Activated CD4-positive, alpha-beta T cell treated with anti-CD3 and anti-CD28 coated beads, Interleukin-2, amount 10 ng/mL, durations not matched to agents 7 days and 5 days (primary cell): ENCODE results near the gene PDZD2. TPM values are rescaled to one million over a fixed set of nuclear protein-coding genes. Genes with fewer than 3 reads are reported as not detected.
A peak's percentile ranks its signal among the peaks of the same experiment; 100 is the strongest.
"Not testable (repeated sequence)": the region's sequence is repeated elsewhere in the genome, so short reads cannot be mapped to it uniquely, and the experiment has no call there.

Experiments used
- CTCF ChIA-PET: fragments of 350-600 bp; sonication (Branson Sonifier 250); formaldehyde crosslinking; loops from one replicate; lab custom pipeline; 2021; ENCODE audit warnings: antibody characterized with exemption; lab: Charles Lee
- POLR2A ChIA-PET: fragments of 350-600 bp; sonication (Branson Sonifier 250); formaldehyde crosslinking; loops from one replicate; lab custom pipeline; 2021; ENCODE audit warnings: antibody characterized with exemption; lab: Charles Lee
- DNase-seq: peaks from one replicate; pipeline ENCODE4 v3.0.0-alpha.2; 2020
- H3K27ac Mint-ChIP-seq: one replicate; pipeline ENCODE4 v1.8.0; 2021; ENCODE audit warnings: mild to moderate bottlenecking, moderate library complexity, mixed read lengths
- H3K27me3 Mint-ChIP-seq: one replicate; pipeline ENCODE4 v1.8.0; 2021; ENCODE audit warnings: mixed read lengths
- H3K36me3 Mint-ChIP-seq: one replicate; pipeline ENCODE4 v1.8.0; 2021; ENCODE audit warnings: low read depth, mixed read lengths
- H3K4me1 Mint-ChIP-seq: one replicate; pipeline ENCODE4 v1.8.0; 2021; ENCODE audit warnings: mixed read lengths
- H3K4me3 Mint-ChIP-seq: one replicate; pipeline ENCODE4 v1.8.0; 2021; ENCODE audit warnings: mild to moderate bottlenecking, moderate library complexity, mixed read lengths
- H3K9me3 Mint-ChIP-seq: one replicate; pipeline ENCODE4 v1.8.0; 2021; ENCODE audit warnings: mixed read lengths
- total RNA-seq, 2 experiments: library from RNA; stranded (reverse); gene quantifications; one replicate each; pipeline ENCODE4 v1.2.3, GENCODE V29; 2021

Gene PDZD2
- total RNA-seq, 2 experiments from 2014 or later, result not detected

DNA sequence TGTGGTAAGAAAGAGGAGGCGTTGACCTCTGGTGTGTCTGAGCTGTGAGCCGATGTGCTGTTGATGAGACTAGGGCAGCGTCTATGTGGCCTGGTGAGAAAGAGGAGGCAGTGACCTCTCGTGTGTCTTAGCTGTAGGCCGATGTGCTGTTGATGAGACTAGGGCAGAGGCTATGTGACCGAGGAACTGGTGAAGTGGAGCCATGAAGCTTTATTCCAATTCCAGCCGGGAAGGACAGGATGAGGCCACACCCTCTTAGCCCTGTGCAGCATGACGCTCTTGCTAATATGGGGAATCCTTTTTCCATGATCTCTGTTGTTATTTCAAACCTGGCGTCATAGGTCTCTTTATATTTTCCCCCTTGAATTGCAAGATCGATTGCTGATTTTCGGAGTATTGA, 362.8 kb downstream of the PDZD2 start:
- ChIA-PET CTCF (interaction anchor here (1.4 kb wide), 1 partner anchor 11 kb away, joined by 4 read pairs; no protein-coding TSS in a partner anchor), POLR2A (no interaction called here)
- Mint-ChIP-seq H3K9me3 (no peaks in the 10 kb centered on the region), H3K4me3 (no peak overlapping the region), H3K27me3 (no peaks in the 10 kb centered on the region), H3K36me3 (no peaks in the 10 kb centered on the region), H3K27ac (no peak overlapping the region), H3K4me1 (no peaks in the 10 kb centered on the region)
- no peak for DNase-seq

DNA sequence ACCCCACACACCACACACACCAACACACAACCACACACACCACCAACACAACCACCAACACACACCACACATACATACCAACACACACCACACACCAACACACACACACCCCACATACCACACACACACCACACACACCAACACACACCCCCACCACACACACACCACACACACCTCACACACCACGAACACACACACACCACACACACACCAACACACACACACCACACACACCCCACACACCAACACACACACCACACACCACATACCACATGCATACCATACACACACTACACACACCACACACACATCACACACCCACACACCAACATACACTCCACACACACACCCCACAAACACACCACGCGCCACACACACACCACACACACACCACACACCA, 363.8 kb downstream of the PDZD2 start:
- H3K4me1 Mint-ChIP-seq, result no peaks in the 10 kb centered on the region
- ChIA-PET POLR2A (no interaction called here), CTCF (no interaction called here)
- H3K9me3 Mint-ChIP-seq, result no peaks in the 10 kb centered on the region
- no peak overlapping the region for H3K27ac Mint-ChIP-seq
- H3K27me3 Mint-ChIP-seq, result no peaks in the 10 kb centered on the region
- DNase-seq, result no peak
- H3K4me3 Mint-ChIP-seq, result no peak overlapping the region
- H3K36me3 Mint-ChIP-seq, result no peaks in the 10 kb centered on the region

DNA sequence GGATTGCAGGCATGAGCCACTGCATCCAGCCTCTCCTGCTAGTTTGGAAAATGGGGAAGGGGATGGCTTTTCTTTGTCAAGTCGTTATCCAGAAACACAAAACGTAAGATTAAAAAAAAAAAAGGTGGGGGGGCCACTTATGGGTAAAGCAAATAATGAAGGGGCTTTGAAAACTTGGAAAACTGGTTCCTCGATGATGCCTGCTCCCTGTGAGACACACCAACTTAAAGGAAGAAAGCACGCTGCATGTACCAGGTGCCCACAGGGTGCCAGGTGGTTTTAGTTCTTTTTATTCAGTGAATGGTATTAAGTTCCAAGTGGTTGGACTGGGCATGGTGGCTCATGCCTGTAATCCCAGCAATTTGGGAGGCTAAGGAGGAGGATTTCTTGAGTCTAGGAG, 365.1 kb downstream of the PDZD2 start:
- POLR2A ChIA-PET, result no interaction called here
- no peaks in the 10 kb centered on the region for H3K36me3 Mint-ChIP-seq
- CTCF ChIA-PET, result no interaction called here

DNA sequence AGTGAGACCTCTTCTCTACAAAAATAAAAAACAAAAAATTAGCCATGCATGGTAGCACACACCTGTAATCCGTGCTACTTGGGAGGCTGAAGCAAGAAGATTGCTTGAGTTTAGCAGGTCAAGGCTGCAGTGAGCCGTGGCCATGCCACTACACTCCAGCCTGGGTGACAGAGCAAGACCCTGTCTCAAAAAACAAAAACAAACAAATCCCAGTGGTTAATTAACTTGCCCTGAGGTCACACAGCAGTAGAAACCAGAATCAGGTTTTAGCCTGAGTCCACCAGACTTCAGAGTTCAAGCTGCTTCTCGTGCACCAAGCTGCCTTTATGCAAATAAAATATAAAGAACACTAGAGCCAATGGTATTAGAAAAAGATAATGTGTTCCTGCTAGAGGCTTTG, 365.5 kb downstream of the PDZD2 start:
- H3K27me3 Mint-ChIP-seq, result no peaks in the 10 kb centered on the region
- ChIA-PET CTCF (no interaction called here), POLR2A (no interaction called here)
- H3K9me3 Mint-ChIP-seq, result no peaks in the 10 kb centered on the region
- H3K4me3 Mint-ChIP-seq, result no peak overlapping the region
- H3K27ac Mint-ChIP-seq, result no peak overlapping the region
- no peak for DNase-seq
- no peaks in the 10 kb centered on the region for H3K4me1 Mint-ChIP-seq
- H3K36me3 Mint-ChIP-seq, result no peaks in the 10 kb centered on the region

More for the DNA sequence above, 365.1 kb downstream of the PDZD2 start:
- Mint-ChIP-seq H3K4me3 (no peak overlapping the region), H3K9me3 (no peaks in the 10 kb centered on the region), H3K27me3 (no peaks in the 10 kb centered on the region), H3K27ac (no peak overlapping the region), H3K4me1 (no peaks in the 10 kb centered on the region)
- no peak for DNase-seq

DNA sequence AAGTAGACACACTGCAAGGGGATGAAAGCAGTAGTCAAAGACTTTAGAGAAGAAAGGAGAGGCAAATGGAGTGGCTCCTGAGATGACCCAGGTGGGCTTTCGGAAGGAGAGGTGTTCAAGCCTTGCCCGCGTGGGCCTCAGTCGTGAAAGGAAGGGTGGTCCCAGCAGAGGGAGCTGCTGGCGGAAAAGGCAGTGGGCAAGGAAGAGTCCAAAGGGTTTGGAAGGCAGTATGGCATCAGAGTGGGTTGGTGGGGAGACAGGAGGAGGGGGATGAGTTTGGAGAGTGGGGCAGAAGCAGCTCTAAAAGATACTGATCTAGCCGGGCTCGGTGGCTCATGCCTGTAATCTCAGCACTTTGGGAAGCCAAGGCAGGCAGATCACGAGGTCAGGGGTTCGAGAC, 369.8 kb downstream of the PDZD2 start:
- Mint-ChIP-seq H3K27ac (no peak overlapping the region), H3K4me3 (no peak overlapping the region), H3K9me3 (no peaks in the 10 kb centered on the region), H3K36me3 (no peaks in the 10 kb centered on the region), H3K4me1 (no peaks in the 10 kb centered on the region), H3K27me3 (no peaks in the 10 kb centered on the region)
- no peak for DNase-seq
- CTCF ChIA-PET, result no interaction called here
- POLR2A ChIA-PET, result interaction anchor here (0.6 kb wide), 1 partner anchor 17 kb away, joined by 3 read pairs; no protein-coding TSS in a partner anchor

DNA sequence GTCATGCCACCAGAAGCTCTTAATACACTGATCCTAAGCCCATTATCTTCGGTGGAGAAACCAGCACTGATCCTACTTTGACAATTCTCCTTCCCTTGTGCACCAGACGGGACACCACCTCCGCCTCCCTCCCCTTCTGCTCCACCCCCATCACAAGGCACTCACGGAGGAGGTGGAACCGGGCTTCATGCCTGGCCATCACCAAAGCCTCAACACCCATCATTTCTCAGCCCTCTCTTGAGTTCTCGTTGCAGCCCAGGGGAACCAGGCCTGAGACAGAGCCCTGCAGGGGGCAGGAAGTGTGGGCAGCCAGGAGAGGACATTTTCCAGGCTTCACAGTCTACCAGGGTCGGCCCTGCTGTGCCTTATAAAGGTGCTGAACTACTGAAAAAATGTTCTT, 374.7 kb downstream of the PDZD2 start:
- POLR2A ChIA-PET, result no interaction called here
- no peak for DNase-seq
- Mint-ChIP-seq H3K4me1 (peaks cover 13% of the 10 kb centered on the region), H3K27ac (no peak overlapping the region), H3K27me3 (no peaks in the 10 kb centered on the region), H3K9me3 (no peaks in the 10 kb centered on the region), H3K4me3 (no peak overlapping the region), H3K36me3 (no peaks in the 10 kb centered on the region)
- CTCF ChIA-PET, result no interaction called here

DNA sequence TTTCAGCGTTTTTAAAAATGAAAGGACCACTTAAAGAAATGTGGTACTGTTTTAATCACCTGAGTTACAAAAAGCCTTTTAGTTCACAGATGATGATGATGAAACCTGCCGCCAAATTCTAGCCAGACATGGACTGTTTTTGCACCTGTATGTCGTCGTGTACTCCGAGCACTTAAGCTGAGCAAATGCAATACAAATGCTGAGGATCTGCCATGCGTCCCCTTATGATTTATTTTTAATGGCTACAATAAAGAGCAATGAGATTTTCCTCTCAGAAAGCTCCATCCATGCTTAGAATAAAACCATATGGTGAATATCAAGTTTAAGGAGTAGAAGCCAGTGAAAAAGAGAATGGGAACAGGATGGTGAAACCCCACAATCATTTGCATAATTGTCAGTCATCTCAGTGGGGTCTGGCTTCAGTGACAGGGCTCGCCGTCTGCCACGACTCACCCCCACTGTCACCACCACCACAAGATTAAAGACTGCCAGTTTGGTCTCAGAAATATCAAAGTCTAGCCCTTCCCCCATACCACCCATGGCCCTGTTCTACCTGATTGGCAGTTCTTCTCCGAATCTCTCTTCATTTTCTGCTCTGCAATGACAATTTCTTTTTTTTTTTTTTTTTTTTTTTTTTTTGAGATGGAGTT, 375.3 kb downstream of the PDZD2 start:
- CTCF ChIA-PET, result no interaction called here
- Mint-ChIP-seq H3K27ac (no peak overlapping the region), H3K27me3 (no peaks in the 10 kb centered on the region), H3K4me1 (peaks cover 17% of the 10 kb centered on the region), H3K36me3 (no peaks in the 10 kb centered on the region), H3K9me3 (no peaks in the 10 kb centered on the region), H3K4me3 (no peak overlapping the region)
- DNase-seq, result no peak
- POLR2A ChIA-PET, result no interaction called here

DNA sequence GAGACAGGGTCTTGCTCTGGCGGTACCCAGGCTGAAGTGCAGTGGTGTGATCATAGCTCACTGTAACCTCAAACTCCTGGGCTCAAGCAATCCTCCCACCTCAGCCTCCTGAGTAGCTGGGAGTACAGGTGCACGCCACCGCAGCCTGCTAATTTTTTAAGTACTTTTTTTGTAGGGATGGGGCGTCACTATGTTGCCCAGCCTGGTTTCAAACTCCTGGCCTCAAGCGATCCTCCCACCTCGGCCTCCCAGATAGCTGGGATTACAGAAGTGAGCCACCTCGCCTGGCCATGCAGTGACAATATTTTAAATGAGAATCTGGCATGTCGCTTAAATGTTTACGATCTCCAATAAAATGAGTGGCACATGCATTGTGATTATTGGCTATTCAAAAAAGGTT, 376.3 kb downstream of the PDZD2 start:
- peaks cover 26% of the 10 kb centered on the region for H3K4me1 Mint-ChIP-seq
- H3K36me3 Mint-ChIP-seq, H3K4me3 Mint-ChIP-seq, POLR2A ChIA-PET, H3K27me3 Mint-ChIP-seq, H3K27ac Mint-ChIP-seq, H3K9me3 Mint-ChIP-seq, CTCF ChIA-PET, DNase-seq: not testable (repeated sequence)

DNA sequence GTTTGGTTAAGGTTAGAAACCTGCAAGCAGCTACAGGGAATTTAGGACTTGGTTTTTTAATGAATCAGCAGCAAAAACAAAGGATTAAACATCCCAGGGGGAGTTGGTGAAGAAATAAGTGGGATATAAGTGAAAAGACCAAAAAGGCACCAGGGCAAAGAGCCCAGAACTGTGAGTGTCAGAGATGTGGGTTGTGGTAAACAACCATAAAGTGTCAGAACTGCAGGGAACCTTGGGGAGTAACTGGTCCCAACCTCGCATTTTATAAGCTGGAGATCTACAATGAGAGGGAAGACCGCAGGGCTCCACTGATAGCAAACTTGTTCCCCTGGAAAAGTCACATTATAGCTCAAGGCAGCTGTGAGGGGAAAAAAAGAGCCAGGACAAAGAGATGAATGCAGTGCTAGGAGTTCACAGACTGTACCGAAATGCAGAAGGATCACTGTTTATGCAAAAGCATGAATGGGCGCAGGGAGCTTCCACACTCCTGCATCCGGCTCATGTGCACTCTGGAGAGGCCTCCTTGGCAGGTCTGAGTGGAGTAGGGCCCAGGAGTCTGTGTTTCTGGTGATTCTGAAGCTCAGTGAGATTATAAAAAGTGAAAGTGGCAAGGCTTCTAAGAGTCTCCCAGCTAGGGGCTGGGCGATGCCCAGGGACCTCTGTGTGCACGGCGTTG, 378.9 kb downstream of the PDZD2 start:
- POLR2A ChIA-PET, result no interaction called here
- Mint-ChIP-seq H3K27me3 (no peaks in the 10 kb centered on the region), H3K4me3 (no peak overlapping the region), H3K36me3 (no peaks in the 10 kb centered on the region), H3K9me3 (no peaks in the 10 kb centered on the region), H3K27ac (peak overlapping the region; percentile 65), H3K4me1 (peaks cover 35% of the 10 kb centered on the region)
- DNase-seq, result no peak
- CTCF ChIA-PET, result interaction anchor here (0.5 kb wide), 1 partner anchor 634 kb away, joined by 3 read pairs; no protein-coding TSS in a partner anchor

DNA sequence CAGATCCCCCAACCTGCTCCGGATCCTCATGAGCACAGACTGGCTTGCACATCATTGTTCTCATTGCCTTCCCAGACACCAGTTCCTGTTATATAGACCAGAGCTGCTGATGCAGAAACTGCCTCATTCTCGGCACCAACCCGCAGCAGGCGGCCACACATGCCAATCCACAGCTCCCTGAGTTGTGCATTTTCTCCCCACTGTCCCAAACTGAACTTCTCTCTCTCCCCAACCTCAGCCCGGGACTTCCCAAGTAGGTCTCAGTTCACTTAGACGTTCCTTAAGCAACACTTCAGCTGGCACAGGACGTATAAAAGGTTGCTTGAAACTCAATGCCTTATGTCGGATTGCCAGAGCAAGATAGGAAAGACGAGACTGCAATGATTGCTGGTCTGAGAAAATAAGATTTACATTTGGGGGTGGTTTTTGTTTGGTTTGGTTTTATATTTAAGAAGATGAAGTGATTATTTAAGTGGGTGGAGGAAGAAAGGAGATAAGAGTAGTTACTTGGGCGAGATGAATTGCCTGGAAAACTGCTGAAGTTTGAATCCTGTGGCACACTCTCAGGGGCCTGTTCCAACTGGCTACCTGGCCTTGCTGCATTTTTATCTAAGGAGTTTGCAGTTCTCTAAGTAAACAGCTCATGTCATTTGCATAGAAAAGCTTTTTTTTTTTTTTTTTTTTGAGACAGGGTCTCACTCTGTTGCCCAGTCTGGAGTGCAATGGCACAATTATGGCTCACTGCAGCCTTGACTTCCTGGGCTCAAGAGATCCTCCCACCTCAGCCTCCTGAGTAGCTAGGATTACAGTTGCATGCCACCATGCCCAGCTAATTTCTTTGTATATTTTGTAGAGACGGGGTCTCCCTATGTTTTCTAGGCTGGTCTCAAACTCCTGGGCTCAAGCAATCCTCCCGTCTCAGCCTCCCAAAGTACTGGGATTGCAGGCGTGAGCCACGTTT, 379.8 kb downstream of the PDZD2 start:
- Mint-ChIP-seq H3K9me3 (no peaks in the 10 kb centered on the region), H3K4me3 (no peak overlapping the region), H3K36me3 (no peaks in the 10 kb centered on the region), H3K4me1 (peaks cover 35% of the 10 kb centered on the region), H3K27ac (peak overlapping the region; percentile 65), H3K27me3 (no peaks in the 10 kb centered on the region)
- ChIA-PET POLR2A (no interaction called here), CTCF (interaction anchor here (0.5 kb wide), 1 partner anchor 635 kb away, joined by 3 read pairs; no protein-coding TSS in a partner anchor)
- DNase-seq, result no peak

DNA sequence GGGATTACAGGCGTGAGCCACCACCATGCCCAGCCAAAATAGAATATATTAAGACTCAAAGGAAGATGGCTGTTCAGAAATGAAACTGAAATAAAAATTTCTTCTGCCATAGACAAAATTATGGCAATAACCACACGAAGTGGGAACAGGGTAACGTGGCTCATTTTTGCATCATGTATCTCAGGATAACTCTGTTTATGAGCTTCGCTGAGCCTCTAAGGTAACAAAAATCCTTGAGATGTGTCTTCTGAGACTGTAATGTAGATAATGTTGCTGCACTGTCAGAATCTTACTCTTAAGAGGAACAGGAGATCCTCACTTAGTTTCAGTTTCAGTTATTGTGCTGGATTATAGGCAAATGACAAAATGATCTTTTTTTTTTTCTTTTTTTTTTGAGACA, 381.3 kb downstream of the PDZD2 start:
- Mint-ChIP-seq H3K36me3 (no peaks in the 10 kb centered on the region), H3K4me3 (peak overlapping the region; percentile 65), H3K27ac (peak overlapping the region; percentile 96), H3K27me3 (no peaks in the 10 kb centered on the region), H3K4me1 (peaks cover 35% of the 10 kb centered on the region), H3K9me3 (no peaks in the 10 kb centered on the region)
- peak; percentile 16 for DNase-seq
- CTCF ChIA-PET, result interaction anchor here (0.6 kb wide), 1 partner anchor 247 kb away, joined by 3 read pairs; no protein-coding TSS in a partner anchor
- POLR2A ChIA-PET, result no interaction called here

DNA sequence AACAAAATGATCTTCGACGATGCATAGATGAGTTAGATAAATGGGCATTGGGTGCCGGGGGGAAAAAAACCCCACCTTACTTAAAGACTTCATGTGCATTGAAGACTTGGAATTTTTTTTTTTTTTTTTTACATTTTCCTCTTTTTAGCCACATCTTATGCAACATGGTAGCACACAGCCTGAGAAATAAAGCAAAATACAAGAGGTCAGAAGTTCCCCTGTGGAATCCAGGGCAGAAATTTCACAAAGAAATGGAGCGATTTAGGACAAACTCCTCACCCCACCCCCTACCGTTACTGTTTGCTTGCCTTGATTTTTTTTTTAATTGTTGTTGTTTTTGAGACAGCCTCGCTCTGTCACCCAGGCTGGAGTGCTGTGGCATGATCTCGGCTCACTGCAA, 382.0 kb downstream of the PDZD2 start:
- POLR2A ChIA-PET, result no interaction called here
- no peaks in the 10 kb centered on the region for H3K36me3 Mint-ChIP-seq

DNA sequence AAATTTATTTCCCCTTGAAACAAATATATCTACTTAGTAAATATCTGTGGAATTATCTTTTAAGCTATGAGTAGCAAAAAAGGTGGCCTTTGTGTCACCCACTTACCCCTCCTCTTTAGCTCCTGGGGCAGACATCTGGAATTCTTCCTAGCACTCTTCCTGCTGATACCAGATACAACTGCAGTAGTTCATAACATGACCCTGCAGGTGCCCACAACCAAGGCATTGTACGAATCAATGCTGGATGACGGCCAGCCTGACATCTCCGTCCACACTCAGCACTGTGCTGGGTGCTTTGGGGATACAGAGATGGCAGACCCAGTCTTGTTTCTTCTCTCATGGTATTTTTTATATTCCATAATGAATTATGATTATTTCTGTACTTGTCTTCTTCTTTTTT, 382.8 kb downstream of the PDZD2 start:
- Mint-ChIP-seq H3K27ac (no peak overlapping the region), H3K4me1 (peaks cover 35% of the 10 kb centered on the region), H3K27me3 (no peaks in the 10 kb centered on the region), H3K36me3 (no peaks in the 10 kb centered on the region), H3K4me3 (no peak overlapping the region), H3K9me3 (no peaks in the 10 kb centered on the region)
- POLR2A ChIA-PET, result no interaction called here
- DNase-seq, result no peak
- CTCF ChIA-PET, result no interaction called here

More for the DNA sequence above, 382.0 kb downstream of the PDZD2 start:
- Mint-ChIP-seq H3K27ac (peak overlapping the region; percentile 96), H3K27me3 (no peaks in the 10 kb centered on the region), H3K4me1 (peaks cover 35% of the 10 kb centered on the region), H3K4me3 (peak overlapping the region; percentile 65), H3K9me3 (no peaks in the 10 kb centered on the region)
- DNase-seq, result no peak
- CTCF ChIA-PET, result no interaction called here
